ENCODE data around the gene CELSR1. TPM values are rescaled to one million over a fixed set of nuclear protein-coding genes. Genes with fewer than 3 reads are reported as not detected.
"Not testable (repeated sequence)": the region's sequence is repeated elsewhere in the genome, so short reads cannot be mapped to it uniquely, and the experiment has no call there.

CELSR1 gene
- total and polyA plus RNA-seq, 7 donors = 0.23 to 5.0 (median 0.82) TPM

GRCh38 chr22:46473896-46474557, 63.4 kb downstream of the CELSR1 start:
- no peaks in the 10 kb centered on the region for H3K36me3 ChIP-seq
- DNase-seq = no peak
- intact Hi-C loops (cut with DNase I) = no loop called here
- H3K27me3 ChIP-seq = peaks cover 0 to 15% (median 0%) of the 10 kb centered on the region in 3 donors
- H3K4me3 ChIP-seq = no peak overlapping the region
- TF ChIP-seq EP300 (IDR thresholded peaks at IDR 0.05) = no peak
- no peak for TF ChIP-seq POLR2AphosphoS5 (IDR thresholded peaks at IDR 0.05)
- no peak for TF ChIP-seq CTCF (IDR thresholded peaks at IDR 0.05)
- no peak for TF ChIP-seq POLR2A (IDR thresholded peaks at IDR 0.05)
- H3K27ac ChIP-seq = no peak overlapping the region
- 86 to 87% methylated on average over 20 of the region's 20 CpGs for WGBS, 2 donors
- no peaks in the 10 kb centered on the region for H3K9me3 ChIP-seq
- no peaks in the 10 kb centered on the region for H3K4me1 ChIP-seq

- H3K36me3 ChIP-seq = no peaks in the 10 kb centered on the region
- intact Hi-C loops (cut with DNase I) = no loop called here
- WGBS, 2 donors = 92 to 94% methylated on average over 28 of the region's 28 CpGs
- H3K4me3 ChIP-seq = no peak overlapping the region
- H3K4me1 ChIP-seq = no peaks in the 10 kb centered on the region
- H3K27me3 ChIP-seq = peaks cover 0 to 15% (median 0%) of the 10 kb centered on the region in 3 donors
- H3K27ac ChIP-seq = no peak overlapping the region
- no peaks in the 10 kb centered on the region for H3K9me3 ChIP-seq
- DNase-seq = no peak
- TF ChIP-seq EP300 (IDR thresholded peaks at IDR 0.05) (no peak), CTCF (IDR thresholded peaks at IDR 0.05) (no peak), POLR2AphosphoS5 (IDR thresholded peaks at IDR 0.05) (no peak), POLR2A (IDR thresholded peaks at IDR 0.05) (no peak)
Observed at GRCh38 chr22:46473021-46473779, 64.2 kb downstream of the CELSR1 start.

- no peaks in the 10 kb centered on the region for H3K4me1 ChIP-seq
- no peaks in the 10 kb centered on the region for H3K36me3 ChIP-seq
- peaks cover 0 to 10% (median 0%) of the 10 kb centered on the region in 3 donors for H3K27me3 ChIP-seq
- H3K9me3 ChIP-seq = no peaks in the 10 kb centered on the region
- TF ChIP-seq CTCF (IDR thresholded peaks at IDR 0.05) (no peak), EP300 (IDR thresholded peaks at IDR 0.05) (no peak), POLR2A (IDR thresholded peaks at IDR 0.05) (no peak), POLR2AphosphoS5 (IDR thresholded peaks at IDR 0.05) (no peak)
- H3K4me3 ChIP-seq = no peak overlapping the region
- intact Hi-C loops (cut with DNase I) = no loop called here
- WGBS, 2 donors = 88 to 91% methylated on average over 8 of the region's 8 CpGs
- no peak for DNase-seq
- H3K27ac ChIP-seq = no peak overlapping the region
Observed at GRCh38 chr22:46472722-46473016, 64.8 kb downstream of the CELSR1 start.

GRCh38 chr22:46471901-46472721, 65.3 kb downstream of the CELSR1 start:
- 93% methylated on average over 33 of the region's 33 CpGs for WGBS, 2 donors
- Histone ChIP-seq H3K27me3 (peaks cover 0 to 9% (median 0%) of the 10 kb centered on the region in 3 donors), H3K4me3 (no peak overlapping the region), H3K9me3 (no peaks in the 10 kb centered on the region), H3K4me1 (no peaks in the 10 kb centered on the region), H3K36me3 (no peaks in the 10 kb centered on the region), H3K27ac (no peak overlapping the region)
- no peak for TF ChIP-seq CTCF (IDR thresholded peaks at IDR 0.05)
- DNase-seq = no peak
- intact Hi-C loops (cut with DNase I) = no loop called here

GRCh38 chr22:46471330-46471729, 66.1 kb downstream of the CELSR1 start:
- intact Hi-C loops (cut with DNase I); DNase-seq; H3K27ac ChIP-seq; H3K27me3 ChIP-seq; H3K9me3 ChIP-seq; H3K4me3 ChIP-seq; H3K4me1 ChIP-seq; H3K36me3 ChIP-seq: not testable (repeated sequence)
- 92 to 95% methylated on average over 6 of the region's 6 CpGs for WGBS, 2 donors

All from sigmoid colon (tissue), 7 donors.